ES-I3 (cell line): Measurements from ENCODE around the gene TNK2.
"Not testable (repeated sequence)": the region's sequence is repeated elsewhere in the genome, so short reads cannot be mapped to it uniquely, and the experiment has no call there.

Experiments
- H3K36me3 ChIP-seq: 2 replicates; pipeline ENCODE4 v1.6.1; 2013; ENCODE audit warnings: mild to moderate bottlenecking, low read length, control low read depth, moderate library complexity; ENCODE audit not compliant: insufficient read depth
- H3K4me1 ChIP-seq: 2 replicates; pipeline ENCODE4 v1.6.1; 2013; ENCODE audit warnings: mild to moderate bottlenecking, control low read depth, low read length; ENCODE audit not compliant: insufficient read depth
- H3K9ac ChIP-seq: 2 replicates; pipeline ENCODE4 v1.6.1; 2013; ENCODE audit warnings: low read depth, mild to moderate bottlenecking, low read length, moderate library complexity
- H3K9me3 ChIP-seq: 2 replicates; pipeline ENCODE4 v1.6.1; 2013; ENCODE audit warnings: mild to moderate bottlenecking, low read length, moderate library complexity; ENCODE audit not compliant: control insufficient read depth, insufficient read depth

Gene TNK2

GRCh38 chr3:195933044-195933430 is 24.7 kb upstream of the TNK2 start:
- H3K9ac ChIP-seq, H3K36me3 ChIP-seq, H3K4me1 ChIP-seq, H3K9me3 ChIP-seq: not testable (repeated sequence)

DNA sequence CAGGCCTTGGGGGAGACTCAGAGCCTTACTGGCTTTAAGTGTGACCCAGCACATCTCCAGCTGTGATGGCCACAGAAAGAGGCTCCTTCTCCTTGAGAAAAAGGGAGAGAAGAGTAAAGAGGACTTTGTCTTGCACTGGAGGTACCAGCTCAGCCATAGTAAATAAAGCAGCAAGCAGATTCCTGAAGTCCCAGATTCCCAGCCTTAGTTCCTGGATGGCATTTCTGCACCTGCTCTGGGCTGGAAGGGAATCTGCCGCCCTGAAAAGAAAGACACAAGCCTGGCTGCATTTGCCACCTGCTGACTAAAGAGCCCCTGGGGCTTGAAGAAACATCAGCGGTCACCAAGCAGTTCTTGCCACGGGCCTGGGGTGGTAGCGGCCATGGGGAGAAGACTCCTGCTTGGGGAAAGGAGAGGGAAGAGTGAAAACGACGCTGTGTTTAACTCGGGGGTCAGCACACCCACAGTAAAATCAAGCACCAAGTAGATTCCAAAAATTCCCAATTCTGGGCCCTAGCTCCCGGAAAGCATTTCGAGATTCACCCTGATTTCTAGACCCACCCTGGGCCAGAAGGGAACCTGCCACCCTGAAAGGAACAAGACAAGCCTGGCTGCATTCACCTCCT is 24.2 kb upstream of the TNK2 start:
- Histone ChIP-seq H3K9ac (no peak overlapping the region), H3K36me3 (no peaks in the 10 kb centered on the region), H3K9me3 (no peaks in the 10 kb centered on the region; the same call in 1 of the 2 replicates), H3K4me1 (peaks cover 3% of the 10 kb centered on the region; the same call in 1 of the 2 replicates)

DNA sequence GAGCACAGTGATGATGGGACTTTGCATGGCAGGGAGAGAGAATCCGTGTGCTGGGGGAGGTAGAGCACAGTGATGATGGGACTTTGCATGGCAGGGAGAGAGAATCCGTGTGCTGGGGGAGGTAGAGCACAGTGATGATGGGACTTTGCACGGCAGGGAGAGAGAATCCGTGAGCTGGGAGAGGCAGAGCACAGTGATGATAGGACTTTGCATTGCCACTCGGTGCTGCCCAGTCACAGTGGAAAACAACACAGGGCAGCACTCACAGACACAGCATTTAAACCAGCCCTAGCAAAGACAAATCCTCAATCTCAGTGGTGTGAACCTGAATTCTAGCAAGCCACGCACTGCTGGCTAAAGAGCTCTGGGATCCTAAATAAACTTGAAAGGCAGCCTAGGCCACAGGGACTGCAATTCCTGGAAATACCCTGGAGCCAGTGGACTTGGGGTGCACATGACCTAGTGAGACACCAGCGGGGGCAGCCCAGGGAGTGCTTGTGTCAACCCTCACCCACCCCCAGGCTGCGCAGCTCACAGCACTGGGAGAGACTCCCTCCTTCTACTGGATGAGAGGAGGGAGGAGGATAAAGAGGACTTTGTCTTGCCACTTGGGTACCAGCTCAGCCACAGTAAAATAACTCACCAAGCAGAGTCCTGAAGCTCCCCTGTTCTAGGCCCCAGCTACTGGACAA is 23.4 kb upstream of the TNK2 start:
- Histone ChIP-seq H3K4me1 (peaks cover 3% of the 10 kb centered on the region; the same call in 1 of the 2 replicates), H3K36me3 (no peaks in the 10 kb centered on the region), H3K9me3 (no peaks in the 10 kb centered on the region; the same call in 1 of the 2 replicates), H3K9ac (no peak overlapping the region)

DNA sequence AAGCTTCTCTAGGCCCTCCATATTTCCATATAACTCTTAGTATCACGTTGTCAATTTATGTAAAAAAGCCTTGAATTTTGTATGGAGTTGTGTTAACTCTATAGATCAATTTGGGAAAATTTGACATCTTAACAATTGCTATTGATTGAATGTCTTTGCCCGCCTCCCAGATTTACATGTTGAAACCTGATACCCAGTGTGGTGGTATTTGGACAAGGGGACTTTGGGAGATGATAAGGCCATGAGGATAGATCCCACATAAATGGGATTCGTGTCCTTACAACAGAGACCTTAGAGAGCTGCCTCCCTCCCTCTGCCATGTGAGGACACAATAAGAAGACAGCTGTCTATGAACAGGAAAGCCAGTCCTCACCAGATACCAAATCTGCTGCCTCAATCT is 21.1 kb upstream of the TNK2 start:
- Histone ChIP-seq H3K4me1 (peaks cover 3% of the 10 kb centered on the region; the same call in 1 of the 2 replicates), H3K9me3 (no peaks in the 10 kb centered on the region; the same call in 1 of the 2 replicates), H3K36me3 (no peaks in the 10 kb centered on the region), H3K9ac (no peak overlapping the region)

GRCh38 chr3:195921334-195921791 is 13.0 kb upstream of the TNK2 start:
- no peaks in the 10 kb centered on the region for H3K9me3 ChIP-seq
- H3K36me3 ChIP-seq, result no peaks in the 10 kb centered on the region
- peak overlapping the region; percentile 5; the same call in 1 of the 2 replicates for H3K9ac ChIP-seq
- H3K4me1 ChIP-seq, result 0 out of 2 replicates have a peak, but pooled peaks cover 3% of the 10 kb centered on the region

DNA sequence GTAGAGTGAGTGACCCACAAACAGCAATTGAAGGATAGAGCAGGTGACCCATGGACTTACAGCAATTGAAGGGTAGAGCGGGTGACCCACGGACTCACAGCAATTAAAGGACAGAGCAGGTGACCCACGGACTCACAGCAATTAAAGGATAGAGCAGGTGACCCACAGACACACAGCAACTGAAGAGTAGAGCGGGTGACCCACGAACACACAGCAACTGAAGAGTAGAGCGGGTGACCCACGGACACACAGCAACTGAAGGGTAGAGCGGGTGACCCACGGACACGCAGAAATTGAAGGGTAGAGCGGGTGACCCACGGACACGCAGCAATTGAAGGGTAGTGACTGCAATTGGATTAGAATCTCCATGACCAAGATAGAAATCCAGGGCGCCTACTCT is 9.8 kb upstream of the TNK2 start:
- 0 out of 2 replicates have a peak, but pooled peaks cover 3% of the 10 kb centered on the region for H3K4me1 ChIP-seq
- H3K36me3 ChIP-seq, result no peaks in the 10 kb centered on the region
- H3K9me3 ChIP-seq, result no peaks in the 10 kb centered on the region
- no peak overlapping the region for H3K9ac ChIP-seq

- H3K9ac ChIP-seq, result no peak overlapping the region
- peaks cover 4% of the 10 kb centered on the region; the same call in 1 of the 2 replicates for H3K4me1 ChIP-seq
- H3K9me3 ChIP-seq, result no peaks in the 10 kb centered on the region
- no peaks in the 10 kb centered on the region for H3K36me3 ChIP-seq
Observed at GRCh38 chr3:195916991-195917390, 8.6 kb upstream of the TNK2 start.

- no peaks in the 10 kb centered on the region for H3K36me3 ChIP-seq
- peaks cover 8% of the 10 kb centered on the region; the same call in 1 of the 2 replicates for H3K4me1 ChIP-seq
- no peaks in the 10 kb centered on the region for H3K9me3 ChIP-seq
- no peak overlapping the region for H3K9ac ChIP-seq
Observed at GRCh38 chr3:195916291-195916690, 7.9 kb upstream of the TNK2 start.

GRCh38 chr3:195914648-195915473 is 6.5 kb upstream of the TNK2 start:
- Histone ChIP-seq H3K4me1 (peaks cover 16% of the 10 kb centered on the region), H3K9me3 (no peaks in the 10 kb centered on the region), H3K36me3 (no peaks in the 10 kb centered on the region), H3K9ac (peak overlapping the region; percentile 3; the same call in 1 of the 2 replicates)

DNA sequence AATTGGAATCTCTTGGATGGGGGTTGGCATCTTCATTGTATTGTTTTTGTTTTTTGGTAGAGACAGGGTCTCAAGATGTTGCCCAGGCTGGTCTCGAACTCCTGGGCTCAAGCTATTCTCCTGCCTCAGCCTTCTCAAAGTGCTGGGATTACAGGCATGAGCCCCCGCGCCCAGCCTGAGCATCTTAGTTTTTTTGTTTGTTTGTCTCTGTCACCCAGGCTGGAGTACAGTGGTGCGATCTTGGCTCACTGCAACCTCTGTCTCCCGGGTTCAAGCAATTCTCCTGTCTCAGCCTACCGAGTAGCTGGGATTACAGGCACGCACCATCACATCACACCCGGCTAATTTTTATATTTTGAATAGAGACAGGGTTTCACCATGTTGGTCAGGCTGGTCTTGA is 5.8 kb upstream of the TNK2 start:
- not testable (repeated sequence) for H3K36me3 ChIP-seq

DNA sequence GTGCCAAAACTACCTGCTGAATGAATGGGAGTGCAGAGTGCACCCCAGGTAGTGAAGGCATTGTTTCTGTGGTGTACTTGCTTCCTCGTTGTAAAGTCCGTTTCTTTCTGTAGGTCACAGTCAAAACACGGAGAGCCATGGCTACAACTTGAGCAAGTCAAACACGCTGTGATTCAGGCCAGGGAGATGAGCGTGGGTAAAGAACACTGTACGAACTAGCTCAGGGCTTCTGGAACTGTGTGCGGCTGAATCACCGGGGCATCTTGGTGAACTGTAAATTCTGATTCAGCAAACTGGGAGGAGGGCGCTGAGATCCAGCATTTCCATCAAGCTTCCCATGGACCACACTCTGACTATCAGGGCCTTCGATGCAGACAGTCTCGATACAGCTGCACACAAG is 5.0 kb upstream of the TNK2 start:
- no peak overlapping the region for H3K9ac ChIP-seq
- H3K9me3 ChIP-seq, result no peaks in the 10 kb centered on the region
- H3K36me3 ChIP-seq, result no peaks in the 10 kb centered on the region
- H3K4me1 ChIP-seq, result peaks cover 16% of the 10 kb centered on the region

More for the DNA sequence above, 5.8 kb upstream of the TNK2 start:
- not testable (repeated sequence) for H3K9ac ChIP-seq, H3K9me3 ChIP-seq
- H3K4me1 ChIP-seq, result peaks cover 16% of the 10 kb centered on the region

DNA sequence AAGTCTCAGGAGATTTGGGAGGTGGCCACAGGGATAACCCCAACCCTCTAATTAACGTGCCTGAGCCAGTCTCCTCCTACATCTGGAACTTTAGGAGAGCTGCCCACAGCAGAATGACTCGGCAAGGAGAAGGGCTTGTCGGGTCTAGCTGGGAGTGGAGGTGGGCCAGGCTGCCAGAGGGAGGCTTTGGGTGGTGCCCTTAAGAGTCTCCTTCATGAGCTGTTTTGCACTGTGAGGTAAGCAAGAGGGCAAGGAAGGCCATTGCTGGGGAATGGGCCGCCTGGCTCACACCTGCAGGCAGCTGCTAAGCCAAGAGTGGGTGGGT is 3.6 kb upstream of the TNK2 start:
- H3K4me1 ChIP-seq, result peaks cover 21% of the 10 kb centered on the region
- H3K36me3 ChIP-seq, result no peaks in the 10 kb centered on the region
- H3K9ac ChIP-seq, result no peak overlapping the region
- no peaks in the 10 kb centered on the region for H3K9me3 ChIP-seq

- no peaks in the 10 kb centered on the region for H3K9me3 ChIP-seq
- no peak overlapping the region for H3K9ac ChIP-seq
- peaks cover 24% of the 10 kb centered on the region for H3K4me1 ChIP-seq
- no peaks in the 10 kb centered on the region for H3K36me3 ChIP-seq
Observed at GRCh38 chr3:195911041-195911945, 2.9 kb upstream of the TNK2 start.

DNA sequence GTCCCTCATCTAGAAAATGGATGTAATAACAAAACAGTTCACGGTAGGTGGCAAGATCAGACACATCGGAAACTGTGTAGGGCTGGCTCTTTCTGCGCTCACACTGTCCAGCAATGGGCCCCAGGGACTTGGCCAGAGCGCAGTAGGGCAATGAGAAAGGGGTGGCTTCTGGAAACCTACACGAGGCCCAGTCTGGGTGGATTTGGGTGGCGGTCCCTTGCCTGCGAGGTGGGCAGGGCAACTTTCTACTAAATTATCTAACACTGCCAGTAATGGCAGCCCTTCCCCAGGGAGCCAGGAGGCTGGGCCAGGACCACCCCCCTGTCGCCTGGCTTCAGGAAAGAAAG is 2.1 kb upstream of the TNK2 start:
- H3K9ac ChIP-seq, result peak overlapping the region; percentile 69
- H3K9me3 ChIP-seq, result no peaks in the 10 kb centered on the region
- peaks cover 26% of the 10 kb centered on the region for H3K4me1 ChIP-seq
- H3K36me3 ChIP-seq, result no peaks in the 10 kb centered on the region
